Embryonic facial prominence (tissue), 1 donor: Measurements from ENCODE around the gene DIPK1C.

ENCODE experiments used
- DNase-seq: peaks from one replicate; pipeline ENCODE4 v3.0.0-alpha.2; 2016; ENCODE audit errors: extremely low spot score

Gene DIPK1C

GRCh38 chr18:74388227-74388626 is 68.9 kb downstream of the DIPK1C start:
- no peak for DNase-seq

GRCh38 chr18:74387383-74387782 is 69.7 kb downstream of the DIPK1C start:
- DNase-seq, result no peak
